GM12878 (cell line): ENCODE measurements around the gene PKN3. TPM values are rescaled to one million over a fixed set of nuclear protein-coding genes. Genes with fewer than 3 reads are reported as not detected.
A peak's percentile ranks its signal among the peaks of the same experiment; 100 is the strongest.

Source experiments
- ATF3 ChIP-seq: IDR thresholded peaks from 2 replicates; pipeline ENCODE4 v1.6.1; 2011; ENCODE audit warnings: low read depth, mild to moderate bottlenecking, low read length, moderate library complexity, borderline replicate concordance; ENCODE audit errors: extremely low read depth
- BCL3 ChIP-seq: IDR thresholded peaks from 2 replicates; pipeline ENCODE4 v1.6.1; 2011; ENCODE audit warnings: borderline replicate concordance, low read depth, mild to moderate bottlenecking, moderate library complexity, low read length; ENCODE audit not compliant: insufficient read depth, poor library complexity, severe bottlenecking
- CEBPB ChIP-seq, 2 experiments: fragments of 150-350 bp in 1 of 2; IDR thresholded peaks; 2 replicates each; pipeline ENCODE4 v1.6.1; 2012 to 2014; ENCODE audit warnings: low read depth in 2 of 2, low read length in 2 of 2, borderline replicate concordance in 1 of 2, inconsistent platforms in 1 of 2
- CREB1 ChIP-seq: IDR thresholded peaks from 2 replicates; pipeline ENCODE4 v1.6.1; 2012; ENCODE audit warnings: low read depth, mild to moderate bottlenecking, inconsistent platforms
- CREM ChIP-seq: IDR thresholded peaks from 2 replicates; pipeline ENCODE4 v1.6.1; 2014; ENCODE audit warnings: antibody characterized with exemption, low read depth
- E4F1 ChIP-seq: fragments of 450-650 bp; IDR thresholded peaks from 2 replicates; pipeline ENCODE4 v1.6.1; 2018; ENCODE audit warnings: borderline replicate concordance, mild to moderate bottlenecking; ENCODE audit not compliant: partially characterized antibody
- KAT2A ChIP-seq: conservative IDR thresholded peaks from 2 replicates; pipeline ENCODE4 v1.6.1; 2011; ENCODE audit warnings: low read depth, low read length; ENCODE audit not compliant: control insufficient read depth
- KLF5 ChIP-seq: fragments of 450-650 bp; IDR thresholded peaks from 2 replicates; pipeline ENCODE4 v1.6.1; 2014; ENCODE audit warnings: mild to moderate bottlenecking; ENCODE audit not compliant: partially characterized antibody
- MTA2 ChIP-seq: fragments of 450-650 bp; IDR thresholded peaks from 2 replicates; pipeline ENCODE4 v1.6.1; 2016; ENCODE audit warnings: low read depth, mild to moderate bottlenecking, moderate library complexity
- NBN ChIP-seq: fragments of 450-650 bp; IDR thresholded peaks from 2 replicates; pipeline ENCODE4 v1.6.1; 2016
- NKRF ChIP-seq: fragments of 450-650 bp; conservative IDR thresholded peaks from 2 replicates; pipeline ENCODE4 v1.6.1; 2017; ENCODE audit warnings: mild to moderate bottlenecking, moderate library complexity
- NRF1 ChIP-seq: conservative IDR thresholded peaks from 2 replicates; pipeline ENCODE4 v1.6.1; 2011; ENCODE audit warnings: mild to moderate bottlenecking, low read depth, low read length, improper control_type of control experiment
- PAX8 ChIP-seq: fragments of 450-650 bp; IDR thresholded peaks from 2 replicates; pipeline ENCODE4 v1.6.1; 2017; ENCODE audit warnings: mild to moderate bottlenecking, moderate library complexity
- POLR2AphosphoS2 ChIP-seq: IDR thresholded peaks from 2 replicates; pipeline ENCODE4 v1.6.1; 2011; ENCODE audit warnings: low read depth, mild to moderate bottlenecking, low read length, improper control_type of control experiment, moderate library complexity
- RAD21 ChIP-seq: IDR thresholded peaks from 2 replicates; pipeline ENCODE4 v1.6.1; 2011; ENCODE audit warnings: mild to moderate bottlenecking, low read depth, low read length, moderate library complexity; ENCODE audit not compliant: insufficient read depth
- RBBP5 ChIP-seq: fragments of 200-600 bp; sonication (generic); conservative IDR thresholded peaks from 2 replicates; pipeline ENCODE4 v1.6.1; 2016
- RCOR1 ChIP-seq: conservative IDR thresholded peaks from 2 replicates; pipeline ENCODE4 v1.6.1; 2012; ENCODE audit warnings: low read depth, low read length, improper control_type of control experiment
- RELB ChIP-seq: fragments of 450-650 bp; IDR thresholded peaks from 2 replicates; pipeline ENCODE4 v1.6.1; 2017; ENCODE audit warnings: low read depth, mild to moderate bottlenecking, moderate library complexity
- SMAD1 ChIP-seq: fragments of 450-650 bp; IDR thresholded peaks from 2 replicates; pipeline ENCODE4 v1.6.1; 2018; ENCODE audit warnings: mild to moderate bottlenecking, low read depth; ENCODE audit not compliant: partially characterized antibody
- USF2 ChIP-seq: IDR thresholded peaks from 2 replicates; pipeline ENCODE4 v1.6.1; 2011; ENCODE audit warnings: low read depth, low read length, improper control_type of control experiment, borderline replicate concordance
- WRNIP1 ChIP-seq: IDR thresholded peaks from 2 replicates; pipeline ENCODE4 v1.6.1; 2011; ENCODE audit warnings: low read depth, low read length, improper control_type of control experiment, borderline replicate concordance
- YY1 ChIP-seq: IDR thresholded peaks from 2 replicates; pipeline ENCODE4 v1.6.1; 2011; ENCODE audit warnings: low read depth, mild to moderate bottlenecking, low read length
- ZNF24 ChIP-seq: fragments of 450-650 bp; IDR thresholded peaks from 2 replicates; pipeline ENCODE4 v1.6.1; 2017; ENCODE audit warnings: antibody characterized with exemption, mild to moderate bottlenecking
- polyA plus RNA-seq, 11 experiments: library from polyadenylated mRNA; depleted of rRNA in 4 of 11; unstranded in 6 of 11; stranded (reverse) in 5 of 11; fragments of >200 nt; fragmentation: Nextera tagmentation in 4 of 11; fragmentation: Illumina TruSeq in 1 of 11; extraction: Ambion mirVana in 4 of 11; extraction: Trizol in 1 of 11; gene quantifications; 1 replicate in 1 of 11; 2 replicates in 10 of 11; pipeline versions ENCODE4 v1.2.1 to v1.2.3, GENCODE V29; 2011 to 2016; ENCODE audit warnings: inconsistent platforms in 2 of 11, missing spikeins in 2 of 11, low read depth in 1 of 11
- total RNA-seq, 4 experiments: library from RNA; depleted of rRNA in 3 of 4; stranded (reverse); fragments of >200 nt in 3 of 4; fragmentation: Illumina TruSeq in 1 of 4; extraction: Trizol in 1 of 4; gene quantifications; 2 replicates each; pipeline versions ENCODE4 v1.2.1 to v1.2.3, GENCODE V29; 2013 to 2021

PKN3 gene
- total and polyA plus RNA-seq, 10 of the 15 experiments (the other 5 are each of a cell fraction or from before 2014, with no cell fraction given), result 0.35 to 11.0 (median 3.3) TPM

GRCh38 chr9:128702445-128702948 lies at the start of gene PKN3 (continued):
- TF ChIP-seq WRNIP1 (no peak), KAT2A (no peak), RCOR1 (no peak), RELB (no peak), CEBPB (IDR thresholded peaks at IDR 0.05; ENCODE audit: borderline replicate concordance in 1 of 2, low read depth in 2 of 2, low read length in 2 of 2) (no peak), ATF3 (no peak), RBBP5 (no peak), E4F1 (no peak), BCL3 (no peak), CREM (no peak), USF2 (no peak), PAX8 (no peak), CREB1 (0 out of 2 replicates have a peak, but pooled peaks have one; percentile 25), NBN (no peak), ZNF24 (no peak), NKRF (peak; percentile 88), YY1 (peak; percentile 71), MTA2 (no peak), RAD21 (peak; percentile 33), NRF1 (no peak), KLF5 (peak; percentile 46), POLR2AphosphoS2 (no peak), SMAD1 (no peak)
